Liver (tissue), 9 donors: ENCODE measurements around the gene SGSH. TPM values are rescaled to one million over a fixed set of nuclear protein-coding genes. Genes with fewer than 3 reads are reported as not detected.

Experiments used
- DNase-seq: peaks from one replicate; pipeline ENCODE4 v3.0.0-alpha.2; 2017; ENCODE audit warnings: low spot score
- H3K27ac ChIP-seq, 2 donors: one replicate each; pipeline ENCODE4 v1.7.0; 2013; ENCODE audit warnings: inconsistent platforms in 2 of 2, low read length in 2 of 2, control low read depth in 1 of 2, low read depth in 1 of 2, mild to moderate bottlenecking in 1 of 2
- H3K27me3 ChIP-seq, 4 donors: one replicate each; pipeline versions ENCODE4 v1.6.1 to v1.7.0; 2013; ENCODE audit warnings: low read length in 3 of 4, inconsistent platforms in 1 of 4, mild to moderate bottlenecking in 1 of 4, moderate library complexity in 1 of 4; ENCODE audit not compliant: control insufficient read depth in 4 of 4, insufficient read depth in 4 of 4
- H3K36me3 ChIP-seq, 4 donors: one replicate each; pipeline versions ENCODE4 v1.6.1 to v1.7.0; 2013; ENCODE audit warnings: low read length in 3 of 4, mild to moderate bottlenecking in 3 of 4, low read depth in 1 of 4, moderate library complexity in 1 of 4; ENCODE audit not compliant: control insufficient read depth in 4 of 4, insufficient read depth in 3 of 4
- H3K4me1 ChIP-seq, 4 donors: one replicate each; pipeline versions ENCODE4 v1.6.1 to v1.7.0; 2013; ENCODE audit warnings: low read length in 3 of 4, mild to moderate bottlenecking in 3 of 4, moderate library complexity in 1 of 4; ENCODE audit not compliant: control insufficient read depth in 4 of 4, insufficient read depth in 4 of 4
- H3K4me3 ChIP-seq, 3 donors: one replicate each; pipeline versions ENCODE4 v1.6.1 to v1.7.0; 2013; ENCODE audit warnings: low read length in 3 of 3, control low read depth in 1 of 3, low read depth in 1 of 3, mild to moderate bottlenecking in 1 of 3
- H3K9ac ChIP-seq, 2 donors: one replicate each; pipeline ENCODE4 v1.7.0; 2013; ENCODE audit warnings: low read length in 2 of 2, mild to moderate bottlenecking in 2 of 2, moderate library complexity in 2 of 2, control low read depth in 1 of 2, low read depth in 1 of 2
- H3K9me3 ChIP-seq, 4 donors: one replicate each; pipeline versions ENCODE4 v1.6.1 to v1.7.0; 2013; ENCODE audit warnings: low read length in 3 of 4; ENCODE audit not compliant: control insufficient read depth in 4 of 4
- EGR1 ChIP-seq, 2 donors: IDR thresholded peaks; 2 replicates each; pipeline ENCODE4 v1.6.1; 2016 to 2018; ENCODE audit warnings: antibody characterized with exemption in 2 of 2, low read depth in 2 of 2
- FOXA1 ChIP-seq: IDR thresholded peaks from 2 replicates; pipeline ENCODE4 v1.6.1; 2016; ENCODE audit warnings: antibody characterized with exemption
- FOXA2 ChIP-seq: IDR thresholded peaks from 2 replicates; pipeline ENCODE4 v1.6.1; 2016; ENCODE audit warnings: antibody characterized with exemption
- GABPA ChIP-seq, 2 donors: IDR thresholded peaks in 1 of 2; conservative IDR thresholded peaks in 1 of 2; 2 replicates each; pipeline ENCODE4 v1.6.1; 2016; ENCODE audit warnings: antibody characterized with exemption in 2 of 2, mild to moderate bottlenecking in 1 of 2, moderate library complexity in 1 of 2
- HNF4A ChIP-seq, 2 donors: conservative IDR thresholded peaks; 2 replicates each; pipeline ENCODE4 v1.6.1; 2016; ENCODE audit warnings: antibody characterized with exemption in 2 of 2, mild to moderate bottlenecking in 2 of 2
- HNF4G ChIP-seq: IDR thresholded peaks from 2 replicates; pipeline ENCODE4 v1.6.1; 2016; ENCODE audit warnings: antibody characterized with exemption
- JUND ChIP-seq, 2 donors: IDR thresholded peaks; 2 replicates each; pipeline ENCODE4 v1.6.1; 2016; ENCODE audit warnings: antibody characterized with exemption in 2 of 2
- NR2F2 ChIP-seq: IDR thresholded peaks from 2 replicates; pipeline ENCODE4 v1.6.1; 2016; ENCODE audit warnings: antibody characterized with exemption
- RAD21 ChIP-seq, 2 donors: IDR thresholded peaks; 2 replicates each; pipeline ENCODE4 v1.6.1; 2016; ENCODE audit warnings: antibody characterized with exemption in 2 of 2, mild to moderate bottlenecking in 2 of 2
- RXRA ChIP-seq, 2 donors: IDR thresholded peaks; 2 replicates each; pipeline ENCODE4 v1.6.1; 2017 to 2018; ENCODE audit warnings: antibody characterized with exemption in 2 of 2, mild to moderate bottlenecking in 1 of 2
- SP1 ChIP-seq: IDR thresholded peaks from 2 replicates; pipeline ENCODE4 v1.6.1; 2018; ENCODE audit warnings: antibody characterized with exemption, mild to moderate bottlenecking
- TAF1 ChIP-seq: conservative IDR thresholded peaks from 2 replicates; pipeline ENCODE4 v1.6.1; 2016; ENCODE audit warnings: antibody characterized with exemption, mild to moderate bottlenecking
- YY1 ChIP-seq: IDR thresholded peaks from 2 replicates; pipeline ENCODE4 v1.6.1; 2016; ENCODE audit warnings: antibody characterized with exemption, mild to moderate bottlenecking
- WGBS: extraction: QIAGEN DNeasy Blood & Tissue Kit; methylation state at CpG from one replicate; pipeline ENCODE4 v1.1.7; 2013; 5-methylcytosine and 5-hydroxymethylcytosine counted together
- polyA plus RNA-seq, 2 donors: library from polyadenylated mRNA; stranded (reverse) in 1 of 2; unstranded in 1 of 2; fragments of 200-250 nt in 1 of 2; fragments of >200 nt in 1 of 2; fragmentation: Nextera tagmentation in 1 of 2; extraction: Ambion mirVana in 1 of 2; gene quantifications; one replicate each; pipeline versions ENCODE4 v1.2.1 to v1.2.3, GENCODE V29; 2013 to 2015
- total RNA-seq, 2 donors: library from RNA; depleted of rRNA; stranded (reverse); fragments of >200 nt; gene quantifications; one replicate each; pipeline ENCODE4 v1.2.3, GENCODE V29; 2014
- TF ChIP-seq, protein P1 (sequence below): fragments of 150-350 bp; IDR thresholded peaks from 2 replicates; pipeline ENCODE4 v1.5.1; 2017; ENCODE audit warnings: improper control_type of control experiment, low read depth, low read length; ENCODE audit not compliant: missing input control
- TF ChIP-seq, protein P2 (sequence below): IDR thresholded peaks from 2 replicates; pipeline ENCODE4 v1.6.1; 2016; ENCODE audit warnings: antibody characterized with exemption
- TF ChIP-seq, protein P3 (sequence below): IDR thresholded peaks from 2 replicates; pipeline ENCODE4 v1.6.1; 2016; ENCODE audit warnings: antibody characterized with exemption
- TF ChIP-seq, protein P4 (sequence below): IDR thresholded peaks from 2 replicates; pipeline ENCODE4 v1.6.1; 2016; ENCODE audit warnings: antibody characterized with exemption
- TF ChIP-seq, protein P5 (sequence below): IDR thresholded peaks from 2 replicates; pipeline ENCODE4 v1.6.1; 2016; ENCODE audit warnings: antibody characterized with exemption, mild to moderate bottlenecking
- donor health status: healthy.
- donor health status: healthy.
- donor health status: healthy.
- donor health status: healthy.
- donor health status: healthy.

SGSH gene
- total and polyA plus RNA-seq, 4 donors = 5.8 to 19.8 (median 12.9) TPM

DNA sequence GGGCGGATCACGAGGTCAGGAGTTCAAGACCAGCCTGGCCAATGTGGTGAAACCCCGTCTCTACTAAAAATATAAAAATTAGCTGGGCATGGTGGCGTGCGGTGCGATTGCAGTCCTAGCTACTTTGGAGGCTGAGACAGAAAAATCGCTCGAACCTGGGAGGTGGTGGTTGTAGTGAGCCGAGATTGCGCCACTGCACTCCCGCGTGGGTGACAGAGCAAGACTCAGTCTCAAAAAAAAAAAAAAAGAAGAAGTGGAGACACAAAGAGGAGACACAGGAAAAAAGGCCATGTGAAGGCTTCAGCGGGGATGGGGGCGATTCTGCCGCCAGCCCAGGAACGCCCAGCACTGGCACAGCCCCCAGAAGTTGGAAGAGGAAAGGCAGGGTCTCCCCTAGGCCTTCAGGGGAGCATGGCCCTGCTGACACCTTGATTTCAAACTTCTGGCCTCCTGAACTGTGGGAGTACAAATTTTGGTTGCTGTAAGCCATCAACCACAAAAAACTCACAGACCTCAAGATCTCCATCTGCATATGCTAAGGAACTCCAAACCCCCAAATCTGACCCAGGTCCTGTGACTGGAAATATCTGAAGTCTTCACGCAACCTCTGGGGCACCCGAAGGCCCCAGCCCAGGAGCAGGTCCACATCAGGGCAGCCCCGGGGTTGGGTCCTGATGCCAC, 7.0 kb downstream of the SGSH start:
- WGBS = 82% methylated on average over 19 of the region's 19 CpGs
- no peak overlapping the region for H3K27ac ChIP-seq

DNA sequence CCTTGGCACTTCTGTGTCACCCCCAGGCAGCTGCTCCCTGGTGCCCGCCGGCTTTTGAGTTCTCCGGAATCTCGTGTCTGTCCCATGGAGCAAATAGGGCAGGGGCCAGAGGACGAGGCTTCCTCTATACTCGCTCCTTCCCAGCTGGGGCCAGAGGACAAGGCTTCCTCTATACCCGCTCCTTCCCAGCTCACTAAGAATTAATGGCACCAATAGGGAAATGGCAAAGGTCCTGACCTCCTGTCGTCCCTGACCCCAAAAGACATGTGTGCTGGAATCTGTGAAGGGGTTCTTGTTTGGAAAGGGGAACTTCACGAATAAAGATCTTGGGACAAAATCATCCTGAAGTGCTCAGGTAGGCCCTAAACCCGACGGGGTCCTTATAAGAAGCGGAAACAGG, 7.6 kb downstream of the SGSH start:
- WGBS = 90% methylated on average over 12 of the region's 12 CpGs
- H3K27me3 ChIP-seq = no peaks in the 10 kb centered on the region
- H3K4me3 ChIP-seq = no peak overlapping the region
- no peaks in the 10 kb centered on the region for H3K4me1 ChIP-seq
- H3K9ac ChIP-seq = no peak overlapping the region
- peaks cover 2 to 51% (median 19%) of the 10 kb centered on the region in 4 donors for H3K36me3 ChIP-seq
- H3K27ac ChIP-seq = no peak overlapping the region
- no peak for DNase-seq
- no peaks in the 10 kb centered on the region for H3K9me3 ChIP-seq
- TF ChIP-seq RXRA (IDR thresholded peaks at IDR 0.05) (no peak), FOXA2 (no peak), NR2F2 (no peak), GABPA (IDR thresholded peaks at IDR 0.05 in 1 of 2, conservative IDR thresholded peaks at IDR 0.05 in 1 of 2) (no peak), HNF4A (conservative IDR thresholded peaks at IDR 0.05) (no peak), YY1 (no peak), EGR1 (IDR thresholded peaks at IDR 0.05; ENCODE audit: low read depth in 2 of 2) (no peak), RAD21 (IDR thresholded peaks at IDR 0.05) (no peak), HNF4G (no peak), TAF1 (no peak), FOXA1 (no peak), JUND (IDR thresholded peaks at IDR 0.05) (no peak)
- TF ChIP-seq, protein P1, sequence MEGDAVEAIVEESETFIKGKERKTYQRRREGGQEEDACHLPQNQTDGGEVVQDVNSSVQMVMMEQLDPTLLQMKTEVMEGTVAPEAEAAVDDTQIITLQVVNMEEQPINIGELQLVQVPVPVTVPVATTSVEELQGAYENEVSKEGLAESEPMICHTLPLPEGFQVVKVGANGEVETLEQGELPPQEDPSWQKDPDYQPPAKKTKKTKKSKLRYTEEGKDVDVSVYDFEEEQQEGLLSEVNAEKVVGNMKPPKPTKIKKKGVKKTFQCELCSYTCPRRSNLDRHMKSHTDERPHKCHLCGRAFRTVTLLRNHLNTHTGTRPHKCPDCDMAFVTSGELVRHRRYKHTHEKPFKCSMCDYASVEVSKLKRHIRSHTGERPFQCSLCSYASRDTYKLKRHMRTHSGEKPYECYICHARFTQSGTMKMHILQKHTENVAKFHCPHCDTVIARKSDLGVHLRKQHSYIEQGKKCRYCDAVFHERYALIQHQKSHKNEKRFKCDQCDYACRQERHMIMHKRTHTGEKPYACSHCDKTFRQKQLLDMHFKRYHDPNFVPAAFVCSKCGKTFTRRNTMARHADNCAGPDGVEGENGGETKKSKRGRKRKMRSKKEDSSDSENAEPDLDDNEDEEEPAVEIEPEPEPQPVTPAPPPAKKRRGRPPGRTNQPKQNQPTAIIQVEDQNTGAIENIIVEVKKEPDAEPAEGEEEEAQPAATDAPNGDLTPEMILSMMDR = no peak
- TF ChIP-seq, protein P2, sequence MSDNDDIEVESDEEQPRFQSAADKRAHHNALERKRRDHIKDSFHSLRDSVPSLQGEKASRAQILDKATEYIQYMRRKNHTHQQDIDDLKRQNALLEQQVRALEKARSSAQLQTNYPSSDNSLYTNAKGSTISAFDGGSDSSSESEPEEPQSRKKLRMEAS = no peak
- TF ChIP-seq, protein P3, sequence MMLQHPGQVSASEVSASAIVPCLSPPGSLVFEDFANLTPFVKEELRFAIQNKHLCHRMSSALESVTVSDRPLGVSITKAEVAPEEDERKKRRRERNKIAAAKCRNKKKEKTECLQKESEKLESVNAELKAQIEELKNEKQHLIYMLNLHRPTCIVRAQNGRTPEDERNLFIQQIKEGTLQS = no peak
- TF ChIP-seq, protein P4, sequence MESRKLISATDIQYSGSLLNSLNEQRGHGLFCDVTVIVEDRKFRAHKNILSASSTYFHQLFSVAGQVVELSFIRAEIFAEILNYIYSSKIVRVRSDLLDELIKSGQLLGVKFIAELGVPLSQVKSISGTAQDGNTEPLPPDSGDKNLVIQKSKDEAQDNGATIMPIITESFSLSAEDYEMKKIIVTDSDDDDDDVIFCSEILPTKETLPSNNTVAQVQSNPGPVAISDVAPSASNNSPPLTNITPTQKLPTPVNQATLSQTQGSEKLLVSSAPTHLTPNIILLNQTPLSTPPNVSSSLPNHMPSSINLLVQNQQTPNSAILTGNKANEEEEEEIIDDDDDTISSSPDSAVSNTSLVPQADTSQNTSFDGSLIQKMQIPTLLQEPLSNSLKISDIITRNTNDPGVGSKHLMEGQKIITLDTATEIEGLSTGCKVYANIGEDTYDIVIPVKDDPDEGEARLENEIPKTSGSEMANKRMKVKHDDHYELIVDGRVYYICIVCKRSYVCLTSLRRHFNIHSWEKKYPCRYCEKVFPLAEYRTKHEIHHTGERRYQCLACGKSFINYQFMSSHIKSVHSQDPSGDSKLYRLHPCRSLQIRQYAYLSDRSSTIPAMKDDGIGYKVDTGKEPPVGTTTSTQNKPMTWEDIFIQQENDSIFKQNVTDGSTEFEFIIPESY = no peak

More for the DNA sequence above, 7.0 kb downstream of the SGSH start:
- no peak for DNase-seq
- Histone ChIP-seq H3K9me3 (no peaks in the 10 kb centered on the region), H3K27me3 (no peaks in the 10 kb centered on the region), H3K36me3 (peaks cover 2 to 51% (median 19%) of the 10 kb centered on the region in 4 donors), H3K4me3 (no peak overlapping the region), H3K9ac (no peak overlapping the region), H3K4me1 (no peaks in the 10 kb centered on the region)
- TF ChIP-seq, protein P5, sequence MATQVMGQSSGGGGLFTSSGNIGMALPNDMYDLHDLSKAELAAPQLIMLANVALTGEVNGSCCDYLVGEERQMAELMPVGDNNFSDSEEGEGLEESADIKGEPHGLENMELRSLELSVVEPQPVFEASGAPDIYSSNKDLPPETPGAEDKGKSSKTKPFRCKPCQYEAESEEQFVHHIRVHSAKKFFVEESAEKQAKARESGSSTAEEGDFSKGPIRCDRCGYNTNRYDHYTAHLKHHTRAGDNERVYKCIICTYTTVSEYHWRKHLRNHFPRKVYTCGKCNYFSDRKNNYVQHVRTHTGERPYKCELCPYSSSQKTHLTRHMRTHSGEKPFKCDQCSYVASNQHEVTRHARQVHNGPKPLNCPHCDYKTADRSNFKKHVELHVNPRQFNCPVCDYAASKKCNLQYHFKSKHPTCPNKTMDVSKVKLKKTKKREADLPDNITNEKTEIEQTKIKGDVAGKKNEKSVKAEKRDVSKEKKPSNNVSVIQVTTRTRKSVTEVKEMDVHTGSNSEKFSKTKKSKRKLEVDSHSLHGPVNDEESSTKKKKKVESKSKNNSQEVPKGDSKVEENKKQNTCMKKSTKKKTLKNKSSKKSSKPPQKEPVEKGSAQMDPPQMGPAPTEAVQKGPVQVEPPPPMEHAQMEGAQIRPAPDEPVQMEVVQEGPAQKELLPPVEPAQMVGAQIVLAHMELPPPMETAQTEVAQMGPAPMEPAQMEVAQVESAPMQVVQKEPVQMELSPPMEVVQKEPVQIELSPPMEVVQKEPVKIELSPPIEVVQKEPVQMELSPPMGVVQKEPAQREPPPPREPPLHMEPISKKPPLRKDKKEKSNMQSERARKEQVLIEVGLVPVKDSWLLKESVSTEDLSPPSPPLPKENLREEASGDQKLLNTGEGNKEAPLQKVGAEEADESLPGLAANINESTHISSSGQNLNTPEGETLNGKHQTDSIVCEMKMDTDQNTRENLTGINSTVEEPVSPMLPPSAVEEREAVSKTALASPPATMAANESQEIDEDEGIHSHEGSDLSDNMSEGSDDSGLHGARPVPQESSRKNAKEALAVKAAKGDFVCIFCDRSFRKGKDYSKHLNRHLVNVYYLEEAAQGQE = no peak
- no peak for TF ChIP-seq YY1
- no peak for TF ChIP-seq FOXA1
- TF ChIP-seq FOXA2 = no peak
- TF ChIP-seq JUND (IDR thresholded peaks at IDR 0.05) = no peak
- TF ChIP-seq, protein P3 = no peak
- no peak for TF ChIP-seq SP1
- no peak for TF ChIP-seq RXRA (IDR thresholded peaks at IDR 0.05)
